ENCODE data around the gene PIGS.

DNA sequence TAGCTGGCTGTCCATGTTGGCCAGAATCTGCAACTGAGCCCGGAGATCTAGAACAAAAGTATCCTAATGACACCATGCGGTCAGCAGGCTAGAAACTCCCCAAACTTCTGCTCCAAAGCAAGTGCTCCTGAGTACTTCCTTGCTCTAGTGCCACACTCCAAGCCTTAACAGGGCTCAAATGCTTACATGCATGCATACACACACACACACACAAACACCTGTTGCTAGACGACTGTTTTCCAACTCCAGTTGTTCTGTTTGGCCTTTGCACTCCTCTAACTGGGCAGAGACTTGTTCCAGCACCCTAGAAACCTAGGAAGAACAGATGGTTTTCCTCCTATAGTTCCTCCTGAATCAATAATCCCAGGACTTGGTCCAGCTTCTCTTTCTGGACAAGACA is 13.1 kb upstream of the PIGS start:
- TF ChIP-seq, protein P1, sequence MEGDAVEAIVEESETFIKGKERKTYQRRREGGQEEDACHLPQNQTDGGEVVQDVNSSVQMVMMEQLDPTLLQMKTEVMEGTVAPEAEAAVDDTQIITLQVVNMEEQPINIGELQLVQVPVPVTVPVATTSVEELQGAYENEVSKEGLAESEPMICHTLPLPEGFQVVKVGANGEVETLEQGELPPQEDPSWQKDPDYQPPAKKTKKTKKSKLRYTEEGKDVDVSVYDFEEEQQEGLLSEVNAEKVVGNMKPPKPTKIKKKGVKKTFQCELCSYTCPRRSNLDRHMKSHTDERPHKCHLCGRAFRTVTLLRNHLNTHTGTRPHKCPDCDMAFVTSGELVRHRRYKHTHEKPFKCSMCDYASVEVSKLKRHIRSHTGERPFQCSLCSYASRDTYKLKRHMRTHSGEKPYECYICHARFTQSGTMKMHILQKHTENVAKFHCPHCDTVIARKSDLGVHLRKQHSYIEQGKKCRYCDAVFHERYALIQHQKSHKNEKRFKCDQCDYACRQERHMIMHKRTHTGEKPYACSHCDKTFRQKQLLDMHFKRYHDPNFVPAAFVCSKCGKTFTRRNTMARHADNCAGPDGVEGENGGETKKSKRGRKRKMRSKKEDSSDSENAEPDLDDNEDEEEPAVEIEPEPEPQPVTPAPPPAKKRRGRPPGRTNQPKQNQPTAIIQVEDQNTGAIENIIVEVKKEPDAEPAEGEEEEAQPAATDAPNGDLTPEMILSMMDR (IDR thresholded peaks at IDR 0.05; ENCODE audit: insufficient read depth, low read depth, low read length): no peak
- TF ChIP-seq EZH2 (IDR thresholded peaks at IDR 0.05; ENCODE audit: insufficient read depth, low read length): no peak
